Activated T-helper 1 cell treated with Interleukin-2 at 50 U/mL for 16 hours (primary cell): ENCODE results near the gene SPG7.

ENCODE experiments used
- DNase-seq: peaks from one replicate; pipeline ENCODE4 v3.0.0-alpha.2; 2020; ENCODE audit warnings: low read depth

SPG7 gene

GRCh38 chr16:89485701-89486246 lies 22.4 kb upstream of the SPG7 start:
- DNase-seq: no peak

- DNase-seq: peak; percentile 78
These were observed 18.9 kb upstream of the SPG7 start for GRCh38 chr16:89489040-89489897.

GRCh38 chr16:89489898-89490438 lies 18.2 kb upstream of the SPG7 start:
- DNase-seq: no peak

- DNase-seq: peak; percentile 98
These were observed 17.6 kb upstream of the SPG7 start, which contains the start of gene ANKRD11 for GRCh38 chr16:89490439-89491237. Gene ANKRD11, minus strand, starts transcription at chr16:89490561. Its CDS starts 173,542 bp downstream, at chr16:89317019.

- no peak for DNase-seq
These were observed 16.8 kb upstream of the SPG7 start for GRCh38 chr16:89491238-89491869.

GRCh38 chr16:89491974-89492687 lies 16.1 kb upstream of the SPG7 start:
- no peak for DNase-seq

GRCh38 chr16:89493776-89494175 lies 14.4 kb upstream of the SPG7 start:
- no peak for DNase-seq

- no peak for DNase-seq
These were observed 13.1 kb upstream of the SPG7 start for GRCh38 chr16:89495121-89495520.

GRCh38 chr16:89498839-89499238 lies 9.4 kb upstream of the SPG7 start:
- DNase-seq: no peak

- no peak for DNase-seq
These were observed 8.4 kb upstream of the SPG7 start for GRCh38 chr16:89499767-89500166.

- DNase-seq: no peak
These were observed 5.9 kb upstream of the SPG7 start for GRCh38 chr16:89502081-89502843.

- DNase-seq: no peak
These were observed 4.1 kb upstream of the SPG7 start for GRCh38 chr16:89504091-89504490.

- DNase-seq: peak; percentile 81
These were observed 2.7 kb upstream of the SPG7 start for GRCh38 chr16:89505204-89506112.

GRCh38 chr16:89506113-89506504 lies 2.1 kb upstream of the SPG7 start:
- DNase-seq: no peak

- no peak for DNase-seq
These were observed 1.4 kb upstream of the SPG7 start for GRCh38 chr16:89506791-89507191.

GRCh38 chr16:89507214-89507833 lies 879 bp upstream of the SPG7 start:
- no peak for DNase-seq

- DNase-seq: no peak
These were observed 2.3 kb downstream of the SPG7 start for GRCh38 chr16:89510526-89510925.

- DNase-seq: no peak
These were observed 3.2 kb downstream of the SPG7 start for GRCh38 chr16:89511374-89511773.

- DNase-seq: no peak
These were observed 4.2 kb downstream of the SPG7 start for GRCh38 chr16:89512453-89512852.
